CD8-positive, alpha-beta memory T cell (primary cell): Measurements from ENCODE around the gene PDIA4. TPM values are rescaled to one million over a fixed set of nuclear protein-coding genes. Genes with fewer than 3 reads are reported as not detected.
A peak's percentile ranks its signal among the peaks of the same experiment; 100 is the strongest.
"Not testable (repeated sequence)": the region's sequence is repeated elsewhere in the genome, so short reads cannot be mapped to it uniquely, and the experiment has no call there.

Source experiments
- CTCF ChIA-PET: fragments of 350-600 bp; sonication (Branson Sonifier 250); formaldehyde crosslinking; loops from one replicate; lab custom pipeline; 2021; ENCODE audit warnings: antibody characterized with exemption; lab: Charles Lee
- POLR2A ChIA-PET: fragments of 350-600 bp; sonication (Branson Sonifier 250); formaldehyde crosslinking; loops from one replicate; lab custom pipeline; 2021; ENCODE audit warnings: antibody characterized with exemption; lab: Charles Lee
- DNase-seq, 5 donors: peaks; one replicate each; pipeline versions ENCODE4 v3.0.0 to v3.0.0-alpha.2; 2020 to 2022; ENCODE audit warnings: mixed read lengths in 1 of 5
- H3K27ac ChIP-seq: one replicate; pipeline ENCODE4 v1.7.0; 2013; ENCODE audit warnings: low read depth, mild to moderate bottlenecking, low read length, moderate library complexity
- H3K27me3 ChIP-seq: 2 replicates; pipeline ENCODE4 v1.7.0; 2013; ENCODE audit warnings: low read length, mild to moderate bottlenecking; ENCODE audit not compliant: insufficient read depth, poor library complexity, severe bottlenecking
- H3K36me3 ChIP-seq: 2 replicates; pipeline ENCODE4 v1.7.0; 2013; ENCODE audit warnings: mild to moderate bottlenecking, low read length, moderate library complexity; ENCODE audit not compliant: insufficient read depth
- H3K4me1 ChIP-seq: 2 replicates; pipeline ENCODE4 v1.7.0; 2013; ENCODE audit warnings: mild to moderate bottlenecking, low read length, moderate library complexity; ENCODE audit not compliant: insufficient read depth
- H3K4me3 ChIP-seq: 2 replicates; pipeline ENCODE4 v1.7.0; 2013; ENCODE audit warnings: mild to moderate bottlenecking, low read length
- H3K9me3 ChIP-seq: 2 replicates; pipeline ENCODE4 v1.7.0; 2013; ENCODE audit warnings: mild to moderate bottlenecking, low read length
- H3K27ac Mint-ChIP-seq, 8 donors: one replicate each; pipeline ENCODE4 v1.8.0; 2020 to 2021; ENCODE audit warnings: mixed read lengths in 8 of 8, mild to moderate bottlenecking in 6 of 8, inconsistent platforms in 3 of 8, moderate library complexity in 3 of 8
- H3K27me3 Mint-ChIP-seq, 2 donors: one replicate each; pipeline ENCODE4 v1.8.0; 2020 to 2021; ENCODE audit warnings: mixed read lengths in 2 of 2, mild to moderate bottlenecking in 1 of 2, moderate library complexity in 1 of 2
- H3K36me3 Mint-ChIP-seq, 3 donors: one replicate each; pipeline ENCODE4 v1.8.0; 2020 to 2021; ENCODE audit warnings: mixed read lengths in 3 of 3, inconsistent platforms in 1 of 3, mild to moderate bottlenecking in 1 of 3
- H3K4me1 Mint-ChIP-seq, 3 donors: one replicate each; pipeline ENCODE4 v1.8.0; 2020 to 2021; ENCODE audit warnings: mixed read lengths in 3 of 3, inconsistent platforms in 1 of 3, mild to moderate bottlenecking in 1 of 3
- H3K4me3 Mint-ChIP-seq, 7 donors: one replicate each; pipeline ENCODE4 v1.8.0; 2020 to 2021; ENCODE audit warnings: mixed read lengths in 7 of 7, mild to moderate bottlenecking in 6 of 7, moderate library complexity in 4 of 7, inconsistent platforms in 2 of 7
- H3K9me3 Mint-ChIP-seq, 5 donors: one replicate each; pipeline ENCODE4 v1.8.0; 2020 to 2022; ENCODE audit warnings: mixed read lengths in 5 of 5, mild to moderate bottlenecking in 3 of 5, moderate library complexity in 2 of 5, inconsistent platforms in 1 of 5
- polyA plus RNA-seq: library from polyadenylated mRNA; unstranded; fragments of 300-500 nt; fragmentation: Illumina TruSeq; gene quantifications from one replicate; pipeline ENCODE4 v1.2.3, GENCODE V29; 2021
- total RNA-seq, 2 experiments: library from RNA; stranded (reverse); gene quantifications; one replicate each; pipeline ENCODE4 v1.2.3, GENCODE V29; 2021

PDIA4 gene
- total and polyA plus RNA-seq, 3 experiments from 2014 or later = 91.1 to 113 (median 92.1) TPM

DNA sequence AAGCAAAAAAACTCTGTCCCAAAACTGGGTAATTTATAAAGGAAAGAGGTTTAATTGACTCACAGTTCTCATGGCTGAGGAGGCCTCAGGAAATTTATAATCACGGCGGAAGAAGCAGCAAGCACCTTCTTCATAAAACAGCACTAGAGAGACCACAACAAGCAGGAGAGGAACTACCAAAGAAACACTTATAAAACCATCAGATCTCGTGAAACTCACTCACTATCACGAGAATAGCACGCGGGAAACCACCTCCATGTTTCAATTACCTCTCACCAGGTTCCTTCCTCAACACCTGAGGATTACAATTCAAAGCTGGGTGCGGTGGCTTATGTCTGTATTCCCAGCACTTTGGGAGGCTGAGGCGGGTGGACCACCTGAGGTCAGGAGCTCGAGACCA lies 48.5 kb downstream of the PDIA4 start:
- Mint-ChIP-seq H3K4me1 (peaks cover 31 to 43% (median 34%) of the 10 kb centered on the region in 3 donors), H3K27ac (peak overlapping the region; percentile 3 to 73 (median 33)), H3K27me3 (peaks cover 0 to 9% of the 10 kb centered on the region in 2 donors), H3K4me3 (peak overlapping the region in 5 of 7 donors; percentile 1 to 66 (median 25)), H3K36me3 (peaks cover 0 to 7% (median 0%) of the 10 kb centered on the region in 3 donors), H3K9me3 (peaks cover 0 to 9% (median 4%) of the 10 kb centered on the region in 5 donors)
- Histone ChIP-seq H3K27ac (no peak overlapping the region), H3K4me1 (peaks cover 8% of the 10 kb centered on the region), H3K36me3 (no peaks in the 10 kb centered on the region), H3K9me3 (no peaks in the 10 kb centered on the region), H3K27me3 (no peaks in the 10 kb centered on the region), H3K4me3 (no peak overlapping the region)
- DNase-seq = peak in 2 of 5 donors; percentile 45 to 65
- POLR2A ChIA-PET = interaction anchor here (0.7 kb wide), 1 partner anchor 9 kb away, joined by 5 read pairs; no protein-coding TSS in a partner anchor
- CTCF ChIA-PET = no interaction called here

DNA sequence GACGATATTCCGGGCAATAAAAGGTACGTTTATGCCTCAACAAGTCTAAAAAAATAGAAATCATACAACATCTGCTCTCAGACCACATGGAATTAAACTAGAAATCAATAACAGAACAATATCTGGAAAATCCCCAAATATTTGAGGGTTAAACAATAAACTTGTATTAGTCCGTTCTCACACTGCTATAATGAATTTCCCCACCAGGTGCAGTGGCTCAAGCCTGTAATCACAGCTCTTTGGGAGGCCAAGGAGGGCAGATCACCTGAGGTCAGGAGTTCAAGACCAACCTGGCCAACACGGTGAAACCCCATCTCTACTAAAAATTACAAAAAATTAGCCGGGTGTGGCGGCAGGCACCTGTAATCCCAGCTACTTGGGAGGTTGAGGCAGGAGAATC lies 49.2 kb downstream of the PDIA4 start:
- peak overlapping the region in 2 of 8 donors; percentile 25 to 30 for H3K27ac Mint-ChIP-seq
- DNase-seq, H3K36me3 Mint-ChIP-seq, H3K27me3 ChIP-seq, H3K27me3 Mint-ChIP-seq, CTCF ChIA-PET, H3K9me3 ChIP-seq, H3K36me3 ChIP-seq, H3K4me3 ChIP-seq, H3K27ac ChIP-seq, H3K9me3 Mint-ChIP-seq, H3K4me1 ChIP-seq: not testable (repeated sequence)
- POLR2A ChIA-PET = interaction anchor here (0.7 kb wide), 1 partner anchor 8 kb away, joined by 5 read pairs; no protein-coding TSS in a partner anchor
- peaks cover 24 to 36% (median 26%) of the 10 kb centered on the region in 3 donors for H3K4me1 Mint-ChIP-seq
- peak overlapping the region in 2 of 7 donors; percentile 4 to 72 for H3K4me3 Mint-ChIP-seq

DNA sequence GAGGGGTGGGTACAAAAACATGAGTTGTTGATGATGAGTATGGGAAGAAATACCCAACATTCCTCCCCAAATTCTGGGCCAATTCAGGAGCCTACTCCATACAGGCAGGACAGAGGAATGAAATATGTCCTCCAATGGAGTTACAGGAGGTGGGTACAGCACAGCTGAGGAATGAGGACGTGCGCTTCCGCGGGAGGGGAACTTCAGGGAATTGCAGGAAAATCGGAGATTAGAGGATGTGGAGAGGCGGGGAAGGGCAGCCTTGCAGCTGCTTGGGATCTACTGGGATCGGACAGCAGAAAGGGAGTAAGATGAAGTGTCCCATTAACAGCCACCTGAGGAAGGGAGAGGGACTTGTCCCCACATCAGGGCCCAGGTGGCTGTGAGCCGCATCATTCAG lies 50.2 kb downstream of the PDIA4 start:
- H3K9me3 Mint-ChIP-seq = peaks cover 0 to 5% (median 0%) of the 10 kb centered on the region in 5 donors
- ChIA-PET CTCF (no interaction called here), POLR2A (no interaction called here)
- H3K9me3 ChIP-seq = no peaks in the 10 kb centered on the region
- H3K27ac ChIP-seq = no peak overlapping the region
- peaks cover 0 to 2% (median 0%) of the 10 kb centered on the region in 3 donors for H3K36me3 Mint-ChIP-seq
- peak overlapping the region in 1 of 8 donors; percentile 59 for H3K27ac Mint-ChIP-seq
- H3K4me1 Mint-ChIP-seq = peaks cover 15 to 26% (median 17%) of the 10 kb centered on the region in 3 donors
- H3K27me3 ChIP-seq = no peaks in the 10 kb centered on the region
- H3K4me1 ChIP-seq = no peaks in the 10 kb centered on the region
- H3K27me3 Mint-ChIP-seq = peaks cover 0 to 7% of the 10 kb centered on the region in 2 donors
- H3K4me3 ChIP-seq = no peak overlapping the region
- no peak for DNase-seq
- H3K4me3 Mint-ChIP-seq = peak overlapping the region in 1 of 7 donors; percentile 55
- H3K36me3 ChIP-seq = no peaks in the 10 kb centered on the region

DNA sequence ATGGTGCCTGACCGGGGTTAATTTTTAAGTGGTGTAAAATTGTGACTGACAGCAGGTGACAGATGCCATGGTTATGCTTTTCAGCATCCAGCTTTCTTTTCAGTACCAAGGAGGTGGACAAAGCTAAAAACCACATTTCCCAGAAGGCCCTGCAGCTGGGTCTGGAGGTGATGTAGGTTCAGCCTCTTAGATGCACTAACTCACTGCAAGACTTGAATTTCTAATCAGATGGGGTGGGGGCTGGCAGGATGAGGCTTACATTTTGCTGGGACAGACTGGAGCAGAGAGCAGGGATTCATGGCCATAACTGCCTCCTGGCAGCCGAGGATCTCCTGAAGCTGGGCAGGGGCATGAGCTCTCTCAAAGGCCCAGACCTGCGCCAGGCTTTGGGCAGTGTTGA lies 52.4 kb downstream of the PDIA4 start:
- H3K9me3 Mint-ChIP-seq = peaks cover 0 to under 1% (median 0%) of the 10 kb centered on the region in 5 donors
- H3K4me3 ChIP-seq = no peak overlapping the region
- peaks cover 10 to 14% (median 10%) of the 10 kb centered on the region in 3 donors for H3K4me1 Mint-ChIP-seq
- no peak for DNase-seq
- no peaks in the 10 kb centered on the region for H3K4me1 ChIP-seq
- H3K36me3 ChIP-seq = no peaks in the 10 kb centered on the region
- no peak overlapping the region for H3K4me3 Mint-ChIP-seq
- H3K27me3 Mint-ChIP-seq = peaks cover 5% of the 10 kb centered on the region in 2 donors
- H3K27ac ChIP-seq = no peak overlapping the region
- H3K36me3 Mint-ChIP-seq = peaks cover 0 to 1% (median 0%) of the 10 kb centered on the region in 3 donors
- H3K27ac Mint-ChIP-seq = no peak overlapping the region
- H3K27me3 ChIP-seq = no peaks in the 10 kb centered on the region
- ChIA-PET POLR2A (interaction anchor here (0.7 kb wide), 1 partner anchor 322 kb away, joined by 3 read pairs; no protein-coding TSS in a partner anchor), CTCF (interaction anchor here (3.2 to 3.9 kb wide), 2 partner anchors 8 to 9 kb away, joined by 12 to 17 read pairs; no protein-coding TSS in a partner anchor)
- no peaks in the 10 kb centered on the region for H3K9me3 ChIP-seq

DNA sequence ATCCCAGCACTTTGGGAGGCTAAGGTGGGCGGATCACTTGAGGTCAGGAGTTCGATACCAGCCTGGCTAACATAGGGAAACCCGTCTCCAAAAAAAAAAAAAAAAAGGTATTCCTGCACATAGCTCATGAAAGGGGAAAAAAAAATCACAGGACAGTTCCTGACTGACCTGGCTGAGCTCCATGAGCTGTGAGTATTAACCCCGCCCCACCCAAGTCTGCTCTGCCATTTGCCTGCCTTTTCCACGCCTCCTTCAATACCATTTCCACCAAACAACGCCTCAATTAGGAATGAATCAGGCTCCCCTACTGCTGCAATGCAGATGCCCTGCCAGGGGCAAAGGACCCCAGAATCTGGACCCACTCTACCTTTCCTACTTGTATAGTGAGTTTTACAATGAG lies 55.0 kb downstream of the PDIA4 start:
- no peak for DNase-seq
- H3K27ac ChIP-seq = no peak overlapping the region
- H3K27me3 Mint-ChIP-seq = peaks cover 4 to 5% of the 10 kb centered on the region in 2 donors
- no peak overlapping the region for H3K27ac Mint-ChIP-seq
- H3K9me3 ChIP-seq = no peaks in the 10 kb centered on the region
- H3K36me3 Mint-ChIP-seq = peaks cover 0 to 1% (median 0%) of the 10 kb centered on the region in 3 donors
- H3K4me3 ChIP-seq = no peak overlapping the region
- H3K27me3 ChIP-seq = no peaks in the 10 kb centered on the region
- peak overlapping the region in 1 of 7 donors; percentile 28 for H3K4me3 Mint-ChIP-seq
- H3K4me1 ChIP-seq = no peaks in the 10 kb centered on the region
- H3K9me3 Mint-ChIP-seq = no peaks in the 10 kb centered on the region
- no peaks in the 10 kb centered on the region for H3K36me3 ChIP-seq
- H3K4me1 Mint-ChIP-seq = peaks cover 0 to 1% (median 0%) of the 10 kb centered on the region in 3 donors
- ChIA-PET CTCF (interaction anchor here (3.9 kb wide), 1 partner anchor 10 kb away, joined by 12 read pairs; no protein-coding TSS in a partner anchor), POLR2A (interaction anchor here (0.6 kb wide), 1 partner anchor 9 kb away, joined by 3 read pairs; no protein-coding TSS in a partner anchor)

DNA sequence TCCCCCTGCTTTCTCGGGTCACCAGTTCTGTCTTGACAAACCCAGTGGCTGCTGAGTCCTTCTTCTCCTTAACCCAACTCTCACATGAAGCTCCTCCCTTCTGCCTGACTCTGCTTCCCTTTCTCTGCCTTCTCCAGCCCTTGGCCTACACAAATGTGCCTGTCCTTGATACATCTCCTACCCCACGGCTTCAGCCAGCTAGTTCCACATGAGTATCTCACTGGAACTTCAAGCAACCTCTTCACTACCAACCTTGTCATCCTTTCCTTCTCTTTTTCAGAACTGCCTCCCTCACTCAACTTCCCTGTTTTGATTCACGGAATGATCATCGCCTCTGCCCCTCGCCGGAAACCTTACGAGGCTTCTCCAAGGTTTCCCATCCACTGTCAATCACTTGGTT lies 55.9 kb downstream of the PDIA4 start:
- Mint-ChIP-seq H3K27me3 (peaks cover 2 to 5% of the 10 kb centered on the region in 2 donors), H3K9me3 (no peaks in the 10 kb centered on the region), H3K4me3 (no peak overlapping the region), H3K36me3 (peaks cover 0 to 1% (median 0%) of the 10 kb centered on the region in 3 donors), H3K4me1 (no peaks in the 10 kb centered on the region), H3K27ac (no peak overlapping the region)
- Histone ChIP-seq H3K27me3 (no peaks in the 10 kb centered on the region), H3K4me3 (no peak overlapping the region), H3K36me3 (no peaks in the 10 kb centered on the region), H3K9me3 (no peaks in the 10 kb centered on the region), H3K27ac (no peak overlapping the region), H3K4me1 (no peaks in the 10 kb centered on the region)
- CTCF ChIA-PET = interaction anchor here (3.9 kb wide), 1 partner anchor 11 kb away, joined by 12 read pairs; no protein-coding TSS in a partner anchor
- POLR2A ChIA-PET = no interaction called here
- DNase-seq = no peak

DNA sequence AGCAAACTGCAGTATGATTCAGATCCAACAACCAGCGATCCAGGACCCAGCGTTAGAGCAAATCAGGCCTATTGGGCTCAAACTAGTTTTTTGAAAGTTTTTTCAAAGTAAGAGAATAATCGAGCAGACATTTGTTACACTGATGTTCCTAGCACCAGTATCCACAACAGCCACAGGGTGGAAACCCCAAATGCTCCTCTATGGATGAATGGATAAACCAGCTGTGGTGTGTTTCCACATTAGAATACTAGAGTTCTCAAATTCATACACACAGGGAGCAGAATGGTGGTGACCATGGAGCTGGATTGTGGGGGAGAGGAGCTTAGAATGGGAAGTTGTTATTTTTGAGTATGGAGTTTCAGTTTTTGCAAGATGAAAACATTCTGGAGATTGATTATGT lies 60.7 kb downstream of the PDIA4 start:
- H3K36me3 ChIP-seq = no peaks in the 10 kb centered on the region
- POLR2A ChIA-PET = no interaction called here
- H3K4me3 Mint-ChIP-seq = no peak overlapping the region
- peaks cover 16 to 30% (median 25%) of the 10 kb centered on the region in 3 donors for H3K4me1 Mint-ChIP-seq
- no peak overlapping the region for H3K27ac Mint-ChIP-seq
- peaks cover 8% of the 10 kb centered on the region for H3K4me1 ChIP-seq
- H3K9me3 ChIP-seq = no peaks in the 10 kb centered on the region
- CTCF ChIA-PET = interaction anchor here (0.8 to 6.1 kb wide), 4 partner anchors 8 to 470 kb away, joined by 3 to 93 read pairs (median 10); no protein-coding TSS in a partner anchor
- H3K36me3 Mint-ChIP-seq = peaks cover 0 to 2% (median 1%) of the 10 kb centered on the region in 3 donors
- DNase-seq = no peak
- no peak overlapping the region for H3K27ac ChIP-seq
- peaks cover 5 to 9% of the 10 kb centered on the region in 2 donors for H3K27me3 Mint-ChIP-seq
- H3K9me3 Mint-ChIP-seq = no peaks in the 10 kb centered on the region
- H3K4me3 ChIP-seq = no peak overlapping the region
- H3K27me3 ChIP-seq = no peaks in the 10 kb centered on the region

DNA sequence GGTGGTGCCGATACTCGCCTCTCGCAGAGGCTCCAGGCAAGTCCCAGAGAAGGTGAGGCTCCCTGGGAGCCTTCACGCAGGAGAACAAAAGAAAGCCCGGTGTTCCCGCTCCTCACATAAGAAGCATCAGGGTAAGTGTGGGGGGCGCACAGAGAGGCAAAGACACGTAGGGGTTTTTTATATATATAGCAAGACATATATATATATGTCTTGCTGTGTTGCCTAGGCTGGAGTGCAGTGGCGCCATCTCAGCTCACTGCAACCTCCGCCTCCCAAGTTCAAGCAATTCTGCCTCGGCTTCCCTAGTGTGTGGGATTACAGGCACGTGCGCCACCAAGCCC lies 61.3 kb downstream of the PDIA4 start:
- ChIA-PET POLR2A (interaction anchor here (1.4 kb wide), 1 partner anchor 111 kb away, joined by 6 read pairs; no protein-coding TSS in a partner anchor), CTCF (interaction anchor here (0.7 to 6.1 kb wide), 22 partner anchors 9 to 470 kb away, joined by 3 to 93 read pairs (median 4); no protein-coding TSS in a partner anchor)
- H3K27ac Mint-ChIP-seq = peak overlapping the region in 5 of 8 donors; percentile 27 to 85 (median 71)
- peaks cover 0 to 2% (median 0%) of the 10 kb centered on the region in 3 donors for H3K36me3 Mint-ChIP-seq
- no peak overlapping the region for H3K27ac ChIP-seq
- no peaks in the 10 kb centered on the region for H3K9me3 Mint-ChIP-seq
- H3K4me3 Mint-ChIP-seq = peak overlapping the region; percentile 75 to 91 (median 81)
- no peaks in the 10 kb centered on the region for H3K27me3 ChIP-seq
- H3K4me1 Mint-ChIP-seq = peaks cover 19 to 33% (median 30%) of the 10 kb centered on the region in 3 donors
- H3K36me3 ChIP-seq = no peaks in the 10 kb centered on the region
- H3K27me3 Mint-ChIP-seq = peaks cover 0 to 10% of the 10 kb centered on the region in 2 donors
- peaks cover 11% of the 10 kb centered on the region for H3K4me1 ChIP-seq
- DNase-seq = no peak
- no peak overlapping the region for H3K4me3 ChIP-seq
- no peaks in the 10 kb centered on the region for H3K9me3 ChIP-seq
